Bronchial smooth muscle cell (primary cell): ENCODE measurements around the gene KDSR. TPM values are rescaled to one million over a fixed set of nuclear protein-coding genes. Genes with fewer than 3 reads are reported as not detected.

Experiments
- total RNA-seq: library from RNA; depleted of rRNA; stranded (reverse); fragments of >200 nt; gene quantifications from 2 replicates; pipeline ENCODE4 v1.2.1, GENCODE V29; 2014

KDSR gene, protein sequence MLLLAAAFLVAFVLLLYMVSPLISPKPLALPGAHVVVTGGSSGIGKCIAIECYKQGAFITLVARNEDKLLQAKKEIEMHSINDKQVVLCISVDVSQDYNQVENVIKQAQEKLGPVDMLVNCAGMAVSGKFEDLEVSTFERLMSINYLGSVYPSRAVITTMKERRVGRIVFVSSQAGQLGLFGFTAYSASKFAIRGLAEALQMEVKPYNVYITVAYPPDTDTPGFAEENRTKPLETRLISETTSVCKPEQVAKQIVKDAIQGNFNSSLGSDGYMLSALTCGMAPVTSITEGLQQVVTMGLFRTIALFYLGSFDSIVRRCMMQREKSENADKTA
- total RNA-seq, result 24.0 and 31.9 TPM in 2 replicates

DNA sequence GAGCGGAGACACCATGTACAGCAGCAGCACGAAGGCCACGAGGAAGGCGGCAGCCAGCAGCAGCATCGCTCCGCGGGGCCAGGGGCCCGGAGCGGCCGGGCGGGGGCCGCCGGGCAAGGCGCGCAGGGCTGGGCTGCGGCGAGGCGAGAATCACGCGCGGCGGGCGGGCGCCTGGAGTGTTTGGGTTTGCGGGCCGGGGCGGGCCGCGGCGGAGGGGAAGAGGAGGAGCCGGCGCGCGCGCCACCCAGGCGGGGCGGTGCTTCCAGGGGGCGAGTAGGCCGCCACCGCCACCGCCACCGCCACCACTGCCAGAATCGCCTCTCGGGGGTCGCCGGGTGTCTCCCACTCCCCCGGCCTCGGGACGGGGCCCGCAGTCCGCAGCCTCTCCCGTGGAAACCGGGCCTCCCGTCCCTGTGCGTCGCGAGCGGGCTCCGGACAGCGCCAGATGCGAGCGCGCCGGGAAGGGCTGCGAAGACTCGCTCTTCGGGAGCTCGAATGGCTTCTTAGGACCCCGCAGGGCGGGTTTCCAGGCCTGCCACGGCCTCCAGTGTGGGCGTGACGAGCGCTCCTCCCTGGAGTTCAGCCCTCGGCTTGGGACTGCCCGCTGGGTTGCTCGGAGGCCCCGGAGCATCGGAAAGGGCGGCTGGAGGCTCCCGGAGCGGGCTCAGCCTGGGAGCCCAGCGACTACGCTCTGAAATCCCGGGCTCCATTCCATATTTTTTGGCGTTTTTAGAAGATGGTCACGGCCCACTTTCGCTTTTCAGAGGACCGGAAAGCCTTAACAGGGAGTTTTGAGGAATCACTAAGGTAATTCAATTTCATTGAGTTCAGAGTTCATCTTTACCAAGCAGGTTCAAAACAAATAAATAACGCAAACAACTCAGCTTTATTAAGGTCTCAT lies at the start of gene KDSR:
Gene KDSR (minus strand): TSS at position 154 of the 901 bp plus-strand sequence. CDS start 88 bp downstream, at position 66.

DNA sequence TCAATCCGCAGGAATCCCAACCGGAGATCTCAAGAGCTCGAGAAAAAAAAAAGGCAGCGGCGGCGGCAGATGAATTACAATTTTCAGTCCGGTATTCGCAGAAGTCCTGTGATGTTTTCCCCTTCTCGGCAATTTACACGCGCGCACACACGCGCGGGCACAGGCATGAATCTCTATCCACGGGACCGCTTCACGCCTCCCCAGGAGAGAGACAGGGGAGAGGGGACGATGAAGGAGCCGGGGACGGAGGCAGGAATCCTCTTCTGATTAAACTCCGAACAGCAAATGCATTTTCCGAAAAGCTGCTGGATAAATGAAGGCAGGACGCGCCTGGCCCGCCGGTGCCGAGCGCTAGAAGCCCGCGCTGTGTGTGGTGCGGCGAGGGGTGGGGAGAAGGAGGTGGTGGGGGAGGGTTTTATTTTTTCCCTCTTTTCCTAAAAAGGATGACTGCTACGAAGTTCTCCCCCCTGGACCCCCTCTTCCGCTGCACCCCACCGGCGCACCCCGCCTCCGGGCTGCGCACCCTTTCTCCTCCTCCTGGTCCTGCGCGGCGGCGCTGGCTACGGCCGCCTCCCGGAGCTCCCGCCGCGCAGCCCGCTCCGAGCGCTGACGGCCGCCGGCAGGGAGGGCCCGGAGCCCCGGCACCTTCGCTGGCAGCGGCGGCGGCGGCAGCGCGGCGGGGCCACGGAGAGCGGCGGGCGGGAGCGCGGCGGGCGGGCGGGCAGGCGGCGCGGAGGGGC lies 47.5 kb downstream of the KDSR start, which contains the start of gene BCL2:
Gene BCL2 (minus strand): TSS at position 387 of the 740 bp plus-strand sequence.

Other genes starting within 250 kb of the KDSR start
- 0.47 and 0.86 TPM in 2 replicates for gene BCL2, start 47.4 kb downstream of the KDSR start, total RNA-seq
- gene VPS4B, start 55.3 kb upstream of the KDSR start, total RNA-seq, result 29.9 and 41.8 TPM in 2 replicates
- 0.16 and 0.34 TPM in 2 replicates for gene SERPINB5, start 109.8 kb upstream of the KDSR start, total RNA-seq
- gene SERPINB12, start 175.2 kb upstream of the KDSR start, total RNA-seq, result not detected in 2 replicates
- 0.16 TPM in 1 of 2 replicates, not detected in the other for gene SERPINB13, start 220.1 kb upstream of the KDSR start, total RNA-seq